22Rv1 (cell line): ENCODE results near the gene OR2Y1.

Experiments used
- ZFX ChIP-seq: fragments of 450-650 bp; IDR thresholded peaks from 2 replicates; pipeline ENCODE4 v1.6.1; 2017; ENCODE audit warnings: antibody characterized with exemption, borderline replicate concordance
- TF ChIP-seq, protein P1 (sequence below): fragments of 450-650 bp; IDR thresholded peaks from 2 replicates; pipeline ENCODE4 v1.5.1; 2017; ENCODE audit warnings: mild to moderate bottlenecking

DNA sequence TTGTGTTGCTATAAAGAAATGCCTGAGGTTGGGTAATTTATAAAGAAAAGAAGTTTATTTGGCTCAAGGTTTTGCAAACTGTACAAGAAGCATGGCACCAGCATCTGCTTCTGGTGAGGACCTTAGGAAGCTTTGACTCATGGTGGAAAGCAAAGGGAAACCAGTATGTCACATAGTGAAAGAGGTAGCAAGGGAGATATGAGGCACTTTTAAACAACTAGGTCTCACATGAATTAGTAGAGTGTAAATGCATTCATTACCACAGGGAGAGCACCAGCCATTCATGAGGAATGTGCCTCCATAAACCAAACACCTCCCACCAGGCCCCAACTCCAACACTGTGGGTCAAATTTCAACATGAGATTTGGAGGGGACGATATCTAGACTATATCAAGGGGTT lies 40.8 kb downstream of the OR2Y1 start:
- TF ChIP-seq, protein P1, sequence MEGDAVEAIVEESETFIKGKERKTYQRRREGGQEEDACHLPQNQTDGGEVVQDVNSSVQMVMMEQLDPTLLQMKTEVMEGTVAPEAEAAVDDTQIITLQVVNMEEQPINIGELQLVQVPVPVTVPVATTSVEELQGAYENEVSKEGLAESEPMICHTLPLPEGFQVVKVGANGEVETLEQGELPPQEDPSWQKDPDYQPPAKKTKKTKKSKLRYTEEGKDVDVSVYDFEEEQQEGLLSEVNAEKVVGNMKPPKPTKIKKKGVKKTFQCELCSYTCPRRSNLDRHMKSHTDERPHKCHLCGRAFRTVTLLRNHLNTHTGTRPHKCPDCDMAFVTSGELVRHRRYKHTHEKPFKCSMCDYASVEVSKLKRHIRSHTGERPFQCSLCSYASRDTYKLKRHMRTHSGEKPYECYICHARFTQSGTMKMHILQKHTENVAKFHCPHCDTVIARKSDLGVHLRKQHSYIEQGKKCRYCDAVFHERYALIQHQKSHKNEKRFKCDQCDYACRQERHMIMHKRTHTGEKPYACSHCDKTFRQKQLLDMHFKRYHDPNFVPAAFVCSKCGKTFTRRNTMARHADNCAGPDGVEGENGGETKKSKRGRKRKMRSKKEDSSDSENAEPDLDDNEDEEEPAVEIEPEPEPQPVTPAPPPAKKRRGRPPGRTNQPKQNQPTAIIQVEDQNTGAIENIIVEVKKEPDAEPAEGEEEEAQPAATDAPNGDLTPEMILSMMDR = no peak
- TF ChIP-seq ZFX = no peak
